DMS 273 (cell line): Measurements from ENCODE around the gene TBC1D16.

ENCODE experiments used
- DNase-seq: peaks from one replicate; lab custom pipeline; 2025; ENCODE audit not compliant: unreplicated experiment; lab: John Stamatoyannopoulos, UW

TBC1D16 gene

GRCh38 chr17:79942591-79943346 lies 92.9 kb downstream of the TBC1D16 start:
- no peak for DNase-seq

- no peak for DNase-seq
Measured at GRCh38 chr17:79942011-79942405, 93.7 kb downstream of the TBC1D16 start.

GRCh38 chr17:79941088-79942010 lies 94.3 kb downstream of the TBC1D16 start:
- no peak for DNase-seq

- DNase-seq = no peak
Measured at GRCh38 chr17:79940459-79941087, 95.1 kb downstream of the TBC1D16 start.

GRCh38 chr17:79939755-79940458 lies 95.8 kb downstream of the TBC1D16 start:
- DNase-seq = no peak

GRCh38 chr17:79939094-79939435 lies 96.6 kb downstream of the TBC1D16 start:
- no peak for DNase-seq

- DNase-seq = no peak
Measured at GRCh38 chr17:79938336-79939093, 97.2 kb downstream of the TBC1D16 start.

- DNase-seq = peak; percentile 89
Measured at GRCh38 chr17:79937391-79938335, 98.0 kb downstream of the TBC1D16 start.

GRCh38 chr17:79936641-79937381 lies 98.9 kb downstream of the TBC1D16 start:
- peak; percentile 45 for DNase-seq

- no peak for DNase-seq
Measured at GRCh38 chr17:79936050-79936449, 99.6 kb downstream of the TBC1D16 start.

- DNase-seq = no peak
Measured at GRCh38 chr17:79935197-79935885, 100.3 kb downstream of the TBC1D16 start.

- no peak for DNase-seq
Measured at GRCh38 chr17:79934653-79934970, 101.1 kb downstream of the TBC1D16 start.

- peak; percentile 60 for DNase-seq
Measured at GRCh38 chr17:79933863-79934652, 101.6 kb downstream of the TBC1D16 start.

GRCh38 chr17:79932451-79933306 lies 103.0 kb downstream of the TBC1D16 start:
- DNase-seq = no peak

GRCh38 chr17:79931817-79932309 lies 103.8 kb downstream of the TBC1D16 start:
- DNase-seq = no peak
